WTC11 (cell line): ENCODE measurements around the gene MET. TPM values are rescaled to one million over a fixed set of nuclear protein-coding genes. Genes with fewer than 3 reads are reported as not detected.

Experiments used
- ATAC-seq: fragments of 200-7000 bp; cut with Tn5 transposase; 2 replicates; pipeline ENCODE4 v1.10.0; 2021; ENCODE audit warnings: mild to moderate bottlenecking, moderate library complexity
- CTCF ChIA-PET: fragments of 300-600 bp; sonication (Branson Sonifier 250); formaldehyde crosslinking; loops from one replicate; lab custom pipeline; 2021; ENCODE audit warnings: antibody characterized with exemption; lab: Charles Lee
- POLR2A ChIA-PET: fragments of 350-600 bp; sonication (Branson Sonifier 250); formaldehyde crosslinking; loops from one replicate; lab custom pipeline; 2021; ENCODE audit warnings: antibody characterized with exemption; lab: Charles Lee
- DNase-seq: peaks from one replicate; pipeline ENCODE4 v3.0.0; 2021; ENCODE audit warnings: low spot score
- H3K27ac Mint-ChIP-seq: 2 replicates; pipeline ENCODE4 v1.8.0; 2021; ENCODE audit warnings: mixed read lengths
- H3K27me3 Mint-ChIP-seq: 2 replicates; pipeline ENCODE4 v1.8.0; 2021; ENCODE audit warnings: low read depth, mild to moderate bottlenecking, moderate library complexity, mixed read lengths
- H3K36me3 Mint-ChIP-seq: 2 replicates; pipeline ENCODE4 v1.8.0; 2021; ENCODE audit warnings: mixed read lengths
- H3K4me1 Mint-ChIP-seq: 2 replicates; pipeline ENCODE4 v1.8.0; 2022; ENCODE audit warnings: mixed read lengths
- H3K4me3 Mint-ChIP-seq: 2 replicates; pipeline ENCODE4 v1.8.0; 2021; ENCODE audit warnings: mild to moderate bottlenecking, moderate library complexity, mixed read lengths
- H3K9me3 Mint-ChIP-seq: 2 replicates; pipeline ENCODE4 v1.8.0; 2021; ENCODE audit warnings: mixed read lengths
- ATF1 ChIP-seq: sonication (generic); formaldehyde crosslinking; IDR thresholded peaks from 2 replicates; pipeline ENCODE4 v1.8.1; 2023; ENCODE audit warnings: mild to moderate bottlenecking, moderate library complexity, missing genetic modification reagents
- CREM ChIP-seq: sonication (generic); formaldehyde crosslinking; IDR thresholded peaks from 2 replicates; pipeline ENCODE4 v1.8.1; 2022; ENCODE audit warnings: mild to moderate bottlenecking, missing genetic modification reagents, moderate library complexity
- EMX1 ChIP-seq: fragments of 250-450 bp; sonication (Bioruptor Pico); IDR thresholded peaks from 2 replicates; pipeline ENCODE4 v1.8.0; 2021; ENCODE audit warnings: mild to moderate bottlenecking
- ESRRA ChIP-seq: sonication (generic); formaldehyde crosslinking; IDR thresholded peaks from 2 replicates; pipeline ENCODE4 v1.8.1; 2022; ENCODE audit warnings: mild to moderate bottlenecking, missing genetic modification reagents, borderline replicate concordance
- ETV6 ChIP-seq: sonication (generic); formaldehyde crosslinking; IDR thresholded peaks from 2 replicates; pipeline ENCODE4 v1.8.1; 2022; ENCODE audit warnings: mild to moderate bottlenecking, missing genetic modification reagents
- GABPB1 ChIP-seq: sonication (generic); formaldehyde crosslinking; IDR thresholded peaks from 2 replicates; pipeline ENCODE4 v1.8.1; 2023; ENCODE audit warnings: mild to moderate bottlenecking, missing genetic modification reagents
- MXD4 ChIP-seq: fragments of 250-450 bp; sonication (Bioruptor Pico); IDR thresholded peaks from 2 replicates; pipeline ENCODE4 v1.8.0; 2021; ENCODE audit warnings: mild to moderate bottlenecking, moderate library complexity, borderline replicate concordance
- MYBL2 ChIP-seq: sonication (generic); formaldehyde crosslinking; IDR thresholded peaks from 2 replicates; pipeline ENCODE4 v1.8.1; 2023; ENCODE audit warnings: mild to moderate bottlenecking, moderate library complexity, missing genetic modification reagents
- NFYB ChIP-seq: sonication (generic); formaldehyde crosslinking; conservative IDR thresholded peaks from 2 replicates; pipeline ENCODE4 v1.8.0; 2022; ENCODE audit warnings: low read depth, missing genetic modification reagents
- NR2C2 ChIP-seq: sonication (generic); formaldehyde crosslinking; IDR thresholded peaks from 2 replicates; pipeline ENCODE4 v1.8.0; 2022; ENCODE audit warnings: mild to moderate bottlenecking, missing genetic modification reagents
- SMAD4 ChIP-seq: sonication (generic); formaldehyde crosslinking; IDR thresholded peaks from 2 replicates; pipeline ENCODE4 v1.8.0; 2022; ENCODE audit warnings: mild to moderate bottlenecking, missing genetic modification reagents
- SP1 ChIP-seq: sonication (generic); formaldehyde crosslinking; conservative IDR thresholded peaks from 2 replicates; pipeline ENCODE4 v1.8.1; 2022; ENCODE audit warnings: missing genetic modification reagents
- ZNF121 ChIP-seq: sonication (generic); formaldehyde crosslinking; IDR thresholded peaks from 2 replicates; pipeline ENCODE4 v1.8.0; 2023; ENCODE audit warnings: missing genetic modification reagents
- ZNF138 ChIP-seq: sonication (generic); formaldehyde crosslinking; conservative IDR thresholded peaks from 2 replicates; pipeline ENCODE4 v1.8.1; 2022; ENCODE audit warnings: mild to moderate bottlenecking, moderate library complexity, missing genetic modification reagents
- ZNF671 ChIP-seq: fragments of 250-450 bp; sonication (Bioruptor Pico); IDR thresholded peaks from 2 replicates; pipeline ENCODE4 v1.8.0; 2021; ENCODE audit warnings: mild to moderate bottlenecking
- total RNA-seq: library from RNA; stranded (reverse); gene quantifications from 3 replicates; pipeline ENCODE4 v1.2.3, GENCODE V29; 2021
- TF ChIP-seq, protein P1 (sequence below): sonication (generic); formaldehyde crosslinking; conservative IDR thresholded peaks from 2 replicates; pipeline ENCODE4 v1.8.1; 2022; ENCODE audit warnings: mild to moderate bottlenecking, missing genetic modification reagents
- TF ChIP-seq, protein P2 (sequence below): sonication (generic); formaldehyde crosslinking; IDR thresholded peaks from 2 replicates; pipeline ENCODE4 v1.8.1; 2023; ENCODE audit warnings: mild to moderate bottlenecking, missing genetic modification reagents, borderline replicate concordance
- TF ChIP-seq, protein P3 (sequence below): sonication (generic); formaldehyde crosslinking; IDR thresholded peaks from 2 replicates; pipeline ENCODE4 v1.8.1; 2022; ENCODE audit warnings: mild to moderate bottlenecking, moderate library complexity, missing genetic modification reagents
- TF ChIP-seq, protein P4 (sequence below): sonication (generic); formaldehyde crosslinking; IDR thresholded peaks from 2 replicates; pipeline ENCODE4 v1.8.1; 2023; ENCODE audit warnings: mild to moderate bottlenecking, moderate library complexity, missing genetic modification reagents
- TF ChIP-seq, protein P5 (sequence below): fragments of 250-450 bp; sonication (Bioruptor Pico); IDR thresholded peaks from 2 replicates; pipeline ENCODE4 v1.9.0; 2021; ENCODE audit warnings: moderate library complexity, mild to moderate bottlenecking, inconsistent platforms, borderline replicate concordance
- TF ChIP-seq, protein P6 (sequence below): fragments of 250-450 bp; sonication (Bioruptor Pico); IDR thresholded peaks from 2 replicates; pipeline ENCODE4 v2.1.2; 2022; ENCODE audit warnings: mild to moderate bottlenecking, moderate library complexity

MET gene
- total RNA-seq, 1 experiment from 2014 or later: 9.4 TPM

DNA sequence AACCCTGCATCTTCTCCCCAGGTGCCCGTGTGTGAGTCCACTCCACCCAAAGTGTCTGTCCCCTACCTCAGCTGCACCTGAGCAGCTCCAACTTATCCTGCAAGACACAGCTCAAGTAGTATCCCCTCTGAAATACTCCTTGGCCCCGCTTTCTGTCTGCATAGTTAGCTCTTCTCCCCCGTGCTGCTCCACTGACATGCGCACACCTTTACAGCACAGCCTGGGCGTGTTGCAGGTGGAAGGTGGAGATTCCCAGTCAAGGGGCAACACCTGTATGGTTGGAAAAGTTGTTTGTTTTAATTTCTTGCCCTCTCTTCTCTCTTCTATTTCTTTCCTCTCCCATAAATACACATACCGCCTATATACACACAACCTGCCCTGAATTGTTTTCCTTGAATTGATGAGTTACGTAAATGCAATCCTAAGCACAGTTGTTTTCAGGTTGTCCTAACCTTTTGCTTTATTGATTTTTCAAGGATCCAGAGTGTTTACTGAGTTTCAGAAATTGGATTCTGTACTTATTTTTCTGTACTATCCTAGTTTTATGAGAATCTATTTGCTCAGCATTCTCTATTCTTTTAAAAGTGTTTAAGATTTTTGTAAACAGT lies 14.9 kb downstream of the MET start:
- Mint-ChIP-seq H3K4me3 (no peak overlapping the region), H3K36me3 (no peaks in the 10 kb centered on the region), H3K27ac (no peak overlapping the region), H3K27me3 (no peaks in the 10 kb centered on the region), H3K9me3 (peaks cover 7% of the 10 kb centered on the region; the same call in 1 of the 2 replicates), H3K4me1 (peaks cover 37% of the 10 kb centered on the region)
- DNase-seq: no peak
- CTCF ChIA-PET: interaction anchor here (1.1 kb wide), 1 partner anchor 15 kb away, joined by 4 read pairs; the partner anchor contains the start of gene MET
- no peak for TF ChIP-seq EMX1 (CRISPR knock-in tag)
- no peak for TF ChIP-seq ESRRA (CRISPR knock-in tag)
- no peak for TF ChIP-seq NR2C2 (CRISPR knock-in tag)
- no peak for TF ChIP-seq SMAD4 (CRISPR knock-in tag)
- TF ChIP-seq, protein P1, sequence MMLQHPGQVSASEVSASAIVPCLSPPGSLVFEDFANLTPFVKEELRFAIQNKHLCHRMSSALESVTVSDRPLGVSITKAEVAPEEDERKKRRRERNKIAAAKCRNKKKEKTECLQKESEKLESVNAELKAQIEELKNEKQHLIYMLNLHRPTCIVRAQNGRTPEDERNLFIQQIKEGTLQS (CRISPR knock-in tag): no peak
- no peak for TF ChIP-seq ATF1 (CRISPR knock-in tag)
- TF ChIP-seq, protein P2, sequence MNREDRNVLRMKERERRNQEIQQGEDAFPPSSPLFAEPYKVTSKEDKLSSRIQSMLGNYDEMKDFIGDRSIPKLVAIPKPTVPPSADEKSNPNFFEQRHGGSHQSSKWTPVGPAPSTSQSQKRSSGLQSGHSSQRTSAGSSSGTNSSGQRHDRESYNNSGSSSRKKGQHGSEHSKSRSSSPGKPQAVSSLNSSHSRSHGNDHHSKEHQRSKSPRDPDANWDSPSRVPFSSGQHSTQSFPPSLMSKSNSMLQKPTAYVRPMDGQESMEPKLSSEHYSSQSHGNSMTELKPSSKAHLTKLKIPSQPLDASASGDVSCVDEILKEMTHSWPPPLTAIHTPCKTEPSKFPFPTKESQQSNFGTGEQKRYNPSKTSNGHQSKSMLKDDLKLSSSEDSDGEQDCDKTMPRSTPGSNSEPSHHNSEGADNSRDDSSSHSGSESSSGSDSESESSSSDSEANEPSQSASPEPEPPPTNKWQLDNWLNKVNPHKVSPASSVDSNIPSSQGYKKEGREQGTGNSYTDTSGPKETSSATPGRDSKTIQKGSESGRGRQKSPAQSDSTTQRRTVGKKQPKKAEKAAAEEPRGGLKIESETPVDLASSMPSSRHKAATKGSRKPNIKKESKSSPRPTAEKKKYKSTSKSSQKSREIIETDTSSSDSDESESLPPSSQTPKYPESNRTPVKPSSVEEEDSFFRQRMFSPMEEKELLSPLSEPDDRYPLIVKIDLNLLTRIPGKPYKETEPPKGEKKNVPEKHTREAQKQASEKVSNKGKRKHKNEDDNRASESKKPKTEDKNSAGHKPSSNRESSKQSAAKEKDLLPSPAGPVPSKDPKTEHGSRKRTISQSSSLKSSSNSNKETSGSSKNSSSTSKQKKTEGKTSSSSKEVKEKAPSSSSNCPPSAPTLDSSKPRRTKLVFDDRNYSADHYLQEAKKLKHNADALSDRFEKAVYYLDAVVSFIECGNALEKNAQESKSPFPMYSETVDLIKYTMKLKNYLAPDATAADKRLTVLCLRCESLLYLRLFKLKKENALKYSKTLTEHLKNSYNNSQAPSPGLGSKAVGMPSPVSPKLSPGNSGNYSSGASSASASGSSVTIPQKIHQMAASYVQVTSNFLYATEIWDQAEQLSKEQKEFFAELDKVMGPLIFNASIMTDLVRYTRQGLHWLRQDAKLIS (CRISPR knock-in tag): no peak
- TF ChIP-seq, protein P3, sequence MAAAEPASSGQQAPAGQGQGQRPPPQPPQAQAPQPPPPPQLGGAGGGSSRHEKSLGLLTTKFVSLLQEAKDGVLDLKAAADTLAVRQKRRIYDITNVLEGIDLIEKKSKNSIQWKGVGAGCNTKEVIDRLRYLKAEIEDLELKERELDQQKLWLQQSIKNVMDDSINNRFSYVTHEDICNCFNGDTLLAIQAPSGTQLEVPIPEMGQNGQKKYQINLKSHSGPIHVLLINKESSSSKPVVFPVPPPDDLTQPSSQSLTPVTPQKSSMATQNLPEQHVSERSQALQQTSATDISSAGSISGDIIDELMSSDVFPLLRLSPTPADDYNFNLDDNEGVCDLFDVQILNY (CRISPR knock-in tag): no peak
- no peak for TF ChIP-seq SP1 (CRISPR knock-in tag)
- no peak for TF ChIP-seq MYBL2 (CRISPR knock-in tag)
- no peak for TF ChIP-seq ETV6 (CRISPR knock-in tag)
- no peak for TF ChIP-seq NFYB (CRISPR knock-in tag)
- TF ChIP-seq, protein P4, sequence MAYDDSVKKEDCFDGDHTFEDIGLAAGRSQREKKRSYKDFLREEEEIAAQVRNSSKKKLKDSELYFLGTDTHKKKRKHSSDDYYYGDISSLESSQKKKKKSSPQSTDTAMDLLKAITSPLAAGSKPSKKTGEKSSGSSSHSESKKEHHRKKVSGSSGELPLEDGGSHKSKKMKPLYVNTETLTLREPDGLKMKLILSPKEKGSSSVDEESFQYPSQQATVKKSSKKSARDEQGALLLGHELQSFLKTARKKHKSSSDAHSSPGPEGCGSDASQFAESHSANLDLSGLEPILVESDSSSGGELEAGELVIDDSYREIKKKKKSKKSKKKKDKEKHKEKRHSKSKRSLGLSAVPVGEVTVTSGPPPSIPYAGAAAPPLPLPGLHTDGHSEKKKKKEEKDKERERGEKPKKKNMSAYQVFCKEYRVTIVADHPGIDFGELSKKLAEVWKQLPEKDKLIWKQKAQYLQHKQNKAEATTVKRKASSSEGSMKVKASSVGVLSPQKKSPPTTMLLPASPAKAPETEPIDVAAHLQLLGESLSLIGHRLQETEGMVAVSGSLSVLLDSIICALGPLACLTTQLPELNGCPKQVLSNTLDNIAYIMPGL: no peak
- TF ChIP-seq ZNF121 (CRISPR knock-in tag): no peak
- TF ChIP-seq, protein P5, sequence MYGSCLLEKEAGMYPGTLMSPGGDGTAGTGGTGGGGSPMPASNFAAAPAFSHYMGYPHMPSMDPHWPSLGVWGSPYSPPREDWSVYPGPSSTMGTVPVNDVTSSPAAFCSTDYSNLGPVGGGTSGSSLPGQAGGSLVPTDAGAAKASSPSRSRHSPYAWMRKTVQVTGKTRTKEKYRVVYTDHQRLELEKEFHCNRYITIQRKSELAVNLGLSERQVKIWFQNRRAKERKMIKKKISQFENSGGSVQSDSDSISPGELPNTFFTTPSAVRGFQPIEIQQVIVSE (CRISPR knock-in tag): no peak
- no peak for TF ChIP-seq MXD4 (CRISPR knock-in tag)
- no peak for TF ChIP-seq GABPB1 (CRISPR knock-in tag)
- POLR2A ChIA-PET: no interaction called here
- ATAC-seq: peak; percentile 56

DNA sequence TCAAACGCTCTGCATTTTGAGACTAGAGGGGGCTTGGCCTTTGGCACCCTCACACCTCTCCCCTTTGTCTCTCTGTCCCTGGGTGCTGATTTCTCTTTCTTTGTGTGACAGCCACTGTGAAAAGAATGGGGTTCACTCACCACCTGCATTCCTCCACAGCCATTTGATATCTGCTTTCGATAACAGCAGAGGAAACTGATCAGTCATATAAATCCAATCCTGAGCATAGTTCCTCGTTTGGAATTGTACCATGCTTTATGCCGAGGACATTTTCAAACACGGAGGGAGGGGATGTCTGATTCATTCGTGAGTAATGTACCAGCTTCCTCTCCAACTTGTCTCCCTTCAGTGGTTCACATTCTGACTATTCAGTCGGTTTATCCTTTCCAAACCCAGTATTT lies 15.8 kb downstream of the MET start:
- no peaks in the 10 kb centered on the region for H3K27me3 Mint-ChIP-seq
- H3K4me3 Mint-ChIP-seq: no peak overlapping the region
- H3K27ac Mint-ChIP-seq: no peak overlapping the region
- peaks cover 37% of the 10 kb centered on the region for H3K4me1 Mint-ChIP-seq
- ChIA-PET CTCF (no interaction called here), POLR2A (no interaction called here)
- no peak for DNase-seq
- TF ChIP-seq, protein P3 (CRISPR knock-in tag): no peak
- TF ChIP-seq MXD4 (CRISPR knock-in tag): no peak
- no peak for TF ChIP-seq CREM (CRISPR knock-in tag)
- TF ChIP-seq, protein P6, sequence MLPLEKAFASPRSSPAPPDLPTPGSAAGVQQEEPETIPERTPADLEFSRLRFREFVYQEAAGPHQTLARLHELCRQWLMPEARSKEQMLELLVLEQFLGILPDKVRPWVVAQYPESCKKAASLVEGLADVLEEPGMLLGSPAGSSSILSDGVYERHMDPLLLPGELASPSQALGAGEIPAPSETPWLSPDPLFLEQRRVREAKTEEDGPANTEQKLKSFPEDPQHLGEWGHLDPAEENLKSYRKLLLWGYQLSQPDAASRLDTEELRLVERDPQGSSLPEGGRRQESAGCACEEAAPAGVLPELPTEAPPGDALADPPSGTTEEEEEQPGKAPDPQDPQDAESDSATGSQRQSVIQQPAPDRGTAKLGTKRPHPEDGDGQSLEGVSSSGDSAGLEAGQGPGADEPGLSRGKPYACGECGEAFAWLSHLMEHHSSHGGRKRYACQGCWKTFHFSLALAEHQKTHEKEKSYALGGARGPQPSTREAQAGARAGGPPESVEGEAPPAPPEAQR (CRISPR knock-in tag): no peak
- TF ChIP-seq ZNF671 (CRISPR knock-in tag): no peak
- TF ChIP-seq ZNF138: no peak
- H3K9me3 Mint-ChIP-seq: peaks cover 7% of the 10 kb centered on the region; the same call in 1 of the 2 replicates
- ATAC-seq: peak; percentile 71
- no peaks in the 10 kb centered on the region for H3K36me3 Mint-ChIP-seq
